Activated CD4-positive, CD25-positive, alpha-beta regulatory T cell treated with anti-CD3 and anti-CD28 coated beads, Interleukin-2, amount 50 U/mL, for 72 hours (primary cell): Measurements from ENCODE around the gene GALNT3.

Experiments
- DNase-seq: peaks from one replicate; pipeline ENCODE4 v3.0.0; 2021

The GALNT3 gene

DNA sequence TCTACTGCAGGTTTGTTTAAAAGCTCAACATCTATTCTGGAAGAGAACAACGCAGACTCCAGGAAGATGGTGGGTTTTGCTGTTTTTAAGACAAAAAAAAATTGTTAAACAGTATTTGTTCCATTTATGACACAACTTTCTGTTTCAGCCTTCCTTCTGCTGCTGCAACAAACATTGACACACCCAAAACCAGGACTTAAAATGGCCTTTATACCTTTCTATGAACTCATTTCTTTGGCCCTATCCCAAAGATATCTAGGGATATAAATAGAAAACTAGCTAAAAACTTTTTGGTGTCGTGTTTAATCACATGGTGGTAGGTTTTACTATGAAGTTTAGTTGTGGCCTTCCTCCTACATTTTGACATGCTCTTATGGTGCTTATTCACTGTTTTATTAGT, 964 bp upstream of the GALNT3 start:
- no peak for DNase-seq

DNA sequence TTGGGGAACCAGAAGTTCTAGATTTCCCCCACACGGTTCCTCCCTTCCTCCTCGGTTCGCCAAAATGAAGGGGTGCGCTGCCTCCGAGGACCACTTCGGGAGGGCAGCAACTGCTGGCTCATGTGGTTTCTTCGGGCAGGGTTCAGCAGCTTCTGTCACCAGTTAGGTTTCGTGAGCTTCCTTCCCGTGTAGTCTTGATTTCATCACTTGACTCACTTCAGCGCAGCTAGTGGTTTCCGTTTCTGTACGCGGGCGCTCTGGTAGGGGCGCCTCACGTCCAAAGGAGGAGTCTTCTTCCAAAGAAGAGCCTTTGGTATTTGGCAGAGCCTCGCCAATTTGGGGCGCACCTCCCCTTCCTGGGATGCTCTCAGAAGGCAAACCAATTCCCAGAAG, 485 bp upstream of the GALNT3 start:
- no peak for DNase-seq

DNA sequence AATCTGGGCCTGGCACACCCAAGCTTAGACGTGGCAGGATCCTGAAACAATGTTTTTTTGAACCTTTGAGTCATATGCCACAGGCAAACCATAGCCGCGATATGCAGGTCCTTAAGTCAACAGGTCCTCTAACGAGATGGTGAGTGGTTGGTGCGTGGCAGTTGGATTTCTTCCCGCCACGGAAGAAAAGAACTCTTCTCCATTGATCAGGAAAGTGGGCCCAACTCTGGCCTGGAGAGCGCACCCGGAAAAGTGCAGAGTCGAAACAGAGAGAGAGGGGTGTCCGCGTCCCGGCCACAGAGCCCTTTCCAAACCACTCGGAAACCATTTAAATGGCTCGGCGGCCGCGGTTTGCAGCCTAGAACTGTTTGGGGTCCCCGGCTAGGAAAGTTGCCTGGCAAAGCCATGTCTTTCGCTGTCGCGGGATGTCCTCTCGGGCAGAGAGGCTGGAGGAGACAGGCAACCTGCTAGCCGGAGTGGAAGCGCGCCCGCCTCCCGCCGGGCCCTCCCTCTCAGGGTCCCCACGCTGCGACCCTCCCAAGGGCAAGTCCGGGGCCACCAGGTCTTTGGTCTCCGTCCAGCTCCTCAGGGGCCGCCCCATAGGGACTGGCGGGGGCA, 777 bp downstream of the GALNT3 start:
- DNase-seq = no peak

DNA sequence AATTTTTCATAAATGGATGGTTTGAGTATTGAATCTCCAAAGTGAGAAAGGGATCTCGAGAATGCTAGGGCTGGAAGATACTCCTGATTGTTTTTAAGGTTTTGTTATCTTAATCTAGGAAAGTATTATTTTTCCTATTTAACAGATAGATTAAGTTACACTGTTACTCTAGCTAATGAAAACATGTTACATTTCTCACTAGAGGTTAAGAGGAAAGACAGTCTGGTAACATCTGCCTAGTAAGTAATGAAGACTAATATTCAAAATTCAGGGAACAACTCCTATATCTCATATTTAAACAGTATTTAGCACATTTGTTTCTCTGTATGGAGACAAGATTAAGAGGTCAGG, 2.0 kb downstream of the GALNT3 start:
- no peak for DNase-seq

DNA sequence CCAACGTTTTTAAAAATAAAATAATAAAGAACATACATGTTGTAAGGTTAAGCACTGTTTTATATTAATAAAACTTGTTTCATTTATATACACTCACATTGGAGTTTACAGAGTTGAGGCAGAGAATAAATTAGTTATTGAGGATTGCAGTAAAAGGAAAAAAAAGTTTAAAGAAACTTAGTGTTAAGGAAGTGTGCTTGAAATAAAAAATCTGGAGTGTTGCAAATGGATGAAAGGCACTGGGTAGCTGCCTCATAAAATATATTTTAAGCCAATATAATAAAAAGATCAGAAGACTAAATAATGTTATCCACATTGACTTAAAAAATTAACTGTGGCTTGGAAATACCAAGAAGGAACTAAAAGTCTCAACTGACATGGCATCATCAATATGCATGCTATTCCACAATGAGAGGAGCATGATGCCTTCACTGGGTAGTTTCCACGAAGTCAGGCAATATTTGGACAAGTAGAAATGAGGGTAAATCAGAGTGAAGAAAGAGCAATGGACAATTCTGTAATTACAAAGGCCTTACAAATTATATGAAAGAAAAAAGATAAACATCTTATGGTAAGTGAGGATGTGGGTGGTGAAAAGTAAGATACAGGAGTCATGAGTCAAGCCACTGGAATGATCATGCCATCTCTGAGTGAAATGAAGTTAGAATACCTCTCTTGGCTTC, 2.5 kb downstream of the GALNT3 start:
- DNase-seq = no peak

DNA sequence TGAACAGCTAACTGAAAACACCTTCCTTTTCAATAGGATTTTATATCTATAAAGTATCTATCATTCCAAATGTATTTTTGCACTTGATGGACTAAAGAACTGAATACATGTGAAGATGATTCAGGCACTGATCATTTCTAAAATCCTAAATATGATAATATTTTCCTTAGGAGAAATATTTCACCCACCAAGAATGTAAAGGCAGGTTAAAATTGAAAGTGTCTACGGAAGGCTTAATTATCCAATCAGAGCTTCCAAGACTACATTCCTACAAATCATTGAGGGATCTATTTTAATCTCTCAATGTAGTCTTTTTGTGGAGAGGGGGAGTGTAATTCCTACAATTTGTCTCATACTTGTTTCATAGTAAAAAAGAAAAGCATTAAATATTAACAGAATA, 3.6 kb downstream of the GALNT3 start:
- DNase-seq = no peak

DNA sequence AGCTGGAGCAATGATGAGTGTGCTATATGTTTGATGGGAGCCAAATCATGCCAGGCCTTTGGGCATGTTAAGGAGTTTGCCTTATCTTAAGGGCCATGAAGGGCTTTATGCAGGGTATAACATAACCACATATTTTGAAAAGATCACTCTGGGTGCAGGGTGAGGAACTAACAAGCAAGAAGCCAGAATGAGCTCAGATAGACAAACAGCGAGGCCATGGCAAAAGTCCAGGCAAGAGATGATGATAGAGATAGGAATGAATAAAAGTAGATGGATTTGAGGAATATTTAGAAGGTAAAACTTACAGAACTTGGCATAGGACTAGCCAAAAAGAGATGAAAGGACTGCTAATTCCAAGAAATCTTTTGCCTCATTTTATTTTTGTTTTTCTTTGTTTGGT, 6.7 kb downstream of the GALNT3 start:
- no peak for DNase-seq

DNA sequence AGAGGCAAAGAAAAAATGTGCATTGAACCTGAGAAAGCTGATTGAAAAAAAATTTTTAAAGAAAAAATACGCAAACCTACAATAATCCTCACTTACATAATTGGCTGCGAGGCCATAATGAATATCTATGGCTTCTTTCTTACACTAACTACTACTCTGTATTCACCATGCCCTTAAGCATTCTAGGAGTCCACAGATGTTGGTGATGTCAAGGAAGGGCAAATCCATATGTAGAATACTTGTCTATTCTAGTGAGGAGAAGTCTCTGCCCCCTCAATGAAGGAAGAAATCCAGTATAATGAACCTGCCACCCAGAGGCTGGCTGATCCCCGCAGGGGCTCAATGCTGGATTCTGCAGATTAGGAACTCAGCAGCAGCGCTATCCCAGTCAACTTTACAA, 14.3 kb downstream of the GALNT3 start:
- no peak for DNase-seq

DNA sequence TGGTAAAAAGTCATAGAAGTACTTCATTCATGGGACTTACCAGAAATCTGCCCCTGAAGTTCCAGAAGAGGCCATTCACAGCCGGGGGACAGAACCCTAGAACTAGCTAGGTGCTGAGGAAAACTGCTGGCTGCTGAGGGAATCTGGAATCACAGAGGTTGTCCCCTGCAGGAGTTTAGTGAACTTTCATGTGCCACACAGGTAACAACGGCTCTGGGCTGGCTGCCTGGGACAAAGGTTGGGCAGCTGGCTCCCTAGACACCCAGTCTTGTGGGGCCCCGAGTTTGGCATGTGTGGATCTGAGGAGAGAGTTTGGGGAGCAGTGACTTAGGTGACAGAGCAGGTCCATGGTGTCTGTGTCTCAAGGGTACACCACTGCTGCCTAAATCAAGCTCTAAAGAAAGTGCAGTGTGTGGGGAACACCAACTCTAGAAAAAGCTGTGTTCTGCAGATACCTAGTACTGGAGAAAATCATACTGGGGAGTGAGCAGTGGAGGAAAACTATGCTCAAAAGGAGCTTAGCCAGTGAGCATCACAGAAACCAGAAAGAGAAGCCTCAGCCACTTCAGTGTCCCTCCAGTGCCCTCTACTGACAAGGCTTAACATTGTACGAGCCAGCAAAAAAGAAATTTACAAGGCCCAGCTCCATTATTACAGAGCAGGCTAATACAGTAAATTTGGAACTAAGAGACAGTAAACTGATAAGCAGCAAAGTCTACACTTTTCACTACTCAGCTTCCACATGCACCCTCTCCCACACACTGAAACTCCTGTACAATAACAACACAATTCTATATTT, 15.2 kb downstream of the GALNT3 start:
- no peak for DNase-seq

DNA sequence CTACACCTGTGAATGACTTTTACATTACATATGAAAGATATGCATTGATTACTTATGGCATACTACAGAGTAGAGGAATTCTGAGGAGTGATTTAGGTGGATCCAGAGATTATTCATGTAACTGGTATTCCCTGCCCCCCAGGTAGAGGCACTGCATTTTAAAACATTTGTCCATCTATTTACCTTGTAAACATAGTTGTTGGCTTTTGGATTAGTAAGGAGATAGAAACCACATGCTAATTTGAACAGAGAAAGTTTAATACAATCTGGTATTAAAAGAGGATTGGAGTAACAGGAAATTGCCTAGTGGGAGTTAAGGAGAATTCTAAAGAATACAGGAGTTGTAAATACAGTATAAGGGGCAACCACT, 15.9 kb downstream of the GALNT3 start:
- no peak for DNase-seq

DNA sequence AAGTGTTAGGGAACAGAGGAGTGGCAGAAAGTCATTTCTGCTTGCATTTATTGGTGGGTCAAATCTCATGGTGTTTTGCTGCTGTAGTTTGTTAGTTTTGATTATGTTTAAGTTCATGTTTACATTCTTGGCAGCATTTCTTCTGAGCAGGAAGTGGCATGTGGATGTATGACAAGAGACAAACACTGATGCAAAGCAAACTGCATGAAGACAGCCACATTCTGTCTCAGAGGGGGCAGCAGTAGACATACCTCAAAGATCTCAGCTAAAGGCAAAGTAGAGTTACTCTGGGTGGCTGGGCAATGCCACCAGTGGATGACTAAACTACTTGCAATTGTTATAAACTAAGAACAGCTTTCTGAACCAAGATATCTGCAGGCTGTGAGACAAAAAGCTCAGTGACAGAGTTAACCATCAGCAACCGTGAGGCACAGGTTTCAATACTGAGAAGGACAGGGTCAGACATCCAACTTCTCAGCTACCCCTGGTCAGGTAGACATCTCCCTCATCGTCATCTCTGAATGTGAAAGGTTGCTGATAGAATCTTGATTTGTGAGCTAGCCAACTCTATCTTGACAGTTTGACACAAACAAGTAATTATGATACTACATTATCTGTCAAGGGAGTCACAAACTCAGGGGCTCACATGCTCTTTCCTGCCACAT, 16.4 kb downstream of the GALNT3 start:
- no peak for DNase-seq

DNA sequence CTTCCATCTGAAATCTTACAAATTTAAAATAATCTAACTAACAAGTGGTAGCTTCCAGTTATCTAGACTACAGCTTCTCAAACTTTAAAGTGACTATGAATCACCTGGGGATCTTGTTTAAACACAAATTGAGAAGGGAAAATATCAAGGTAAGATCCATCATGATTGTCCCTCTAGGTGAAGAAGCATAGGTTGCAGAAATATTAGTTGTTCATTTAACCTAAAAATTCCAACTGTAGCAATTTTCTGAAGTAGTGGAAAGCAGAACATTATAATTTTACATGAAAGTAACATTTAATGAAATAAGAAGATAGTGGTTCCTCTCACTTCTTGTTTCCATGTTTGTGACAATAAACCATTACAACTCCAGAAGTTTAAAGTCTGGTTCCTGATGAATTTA, 17.3 kb downstream of the GALNT3 start:
- DNase-seq = no peak

DNA sequence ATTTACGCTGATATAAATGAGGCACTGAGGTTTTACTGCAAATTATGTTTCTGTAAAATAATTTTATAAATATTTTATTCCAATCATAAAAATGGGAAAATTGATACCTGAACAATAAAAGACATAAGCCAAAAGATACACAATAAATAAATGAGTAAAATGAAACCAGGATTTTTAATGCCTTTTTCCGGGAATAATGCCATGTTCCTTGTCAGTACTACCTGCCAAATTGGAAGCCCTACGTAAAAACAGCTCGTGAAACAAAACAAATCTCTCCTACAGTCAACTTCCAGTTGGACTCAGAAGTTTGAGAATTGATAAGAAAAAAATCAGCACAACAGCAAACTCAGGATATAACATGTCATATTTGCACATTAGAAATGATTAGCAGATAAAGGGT, 18.0 kb downstream of the GALNT3 start:
- no peak for DNase-seq

DNA sequence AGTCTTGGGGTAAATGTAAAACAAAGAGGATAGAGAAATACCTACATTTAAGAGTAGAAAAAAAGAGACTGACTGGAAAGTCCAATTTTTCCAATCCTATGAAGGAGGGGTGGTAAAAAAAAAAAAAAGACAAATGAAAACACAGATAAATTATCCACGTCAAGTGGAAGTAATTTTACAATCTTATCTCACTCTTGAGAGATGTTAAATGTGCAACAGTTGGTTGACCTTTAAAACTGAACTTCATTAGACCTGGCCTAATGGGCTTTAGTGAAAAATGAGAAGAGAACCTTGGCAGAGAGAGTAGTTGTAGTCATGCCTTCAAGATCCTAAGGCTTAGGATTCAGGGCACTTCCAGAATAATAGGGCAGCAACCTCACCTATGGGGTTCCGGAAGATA, 20.4 kb downstream of the GALNT3 start:
- DNase-seq = no peak

DNA sequence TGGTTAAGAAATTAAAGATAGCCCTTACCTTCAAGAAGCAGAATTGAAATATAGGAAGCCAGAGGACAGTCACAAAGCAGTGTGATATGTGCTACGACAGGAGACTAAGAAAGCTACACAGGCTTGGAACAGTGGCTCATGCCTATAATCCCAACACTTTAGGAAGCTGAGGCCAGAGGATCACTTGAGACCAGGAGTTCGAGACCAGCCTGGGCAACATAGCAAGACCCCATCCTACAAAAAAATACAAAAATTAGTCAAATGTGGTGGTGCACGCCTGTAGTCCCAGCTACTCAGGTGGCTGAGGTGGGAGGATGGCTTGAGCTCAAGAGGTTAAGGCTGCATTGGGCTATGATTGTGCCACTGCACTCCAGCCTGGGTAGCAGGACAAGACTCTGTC, 21.9 kb downstream of the GALNT3 start:
- no peak for DNase-seq

DNA sequence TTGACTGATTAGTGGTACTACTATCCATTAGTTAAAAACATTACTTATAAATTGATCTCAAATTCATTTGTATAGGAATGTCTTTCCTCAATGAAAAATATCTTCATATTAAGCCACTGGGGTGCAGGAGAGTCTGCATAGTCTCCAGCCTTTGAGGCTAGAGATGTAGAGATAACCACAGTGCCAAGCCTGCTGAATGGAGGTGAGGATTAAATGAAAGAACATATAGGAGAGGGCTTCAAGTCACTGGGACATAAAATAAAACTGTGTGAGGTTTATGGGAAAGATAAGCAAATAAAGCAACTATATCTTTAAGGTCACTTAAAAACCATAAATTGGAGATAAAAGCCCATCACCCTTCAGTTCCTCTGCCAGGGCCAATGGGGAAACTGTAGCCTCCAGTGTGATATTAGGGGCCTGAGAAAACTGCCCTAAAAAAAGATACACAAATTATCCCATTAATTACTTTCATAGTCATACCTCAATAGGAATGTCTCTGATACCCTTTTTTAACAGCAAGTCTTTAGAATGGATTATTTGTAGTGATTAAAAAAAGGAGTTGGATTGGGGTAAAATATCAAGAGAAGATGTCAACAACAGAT, 27.6 kb downstream of the GALNT3 start:
- DNase-seq = no peak

DNA sequence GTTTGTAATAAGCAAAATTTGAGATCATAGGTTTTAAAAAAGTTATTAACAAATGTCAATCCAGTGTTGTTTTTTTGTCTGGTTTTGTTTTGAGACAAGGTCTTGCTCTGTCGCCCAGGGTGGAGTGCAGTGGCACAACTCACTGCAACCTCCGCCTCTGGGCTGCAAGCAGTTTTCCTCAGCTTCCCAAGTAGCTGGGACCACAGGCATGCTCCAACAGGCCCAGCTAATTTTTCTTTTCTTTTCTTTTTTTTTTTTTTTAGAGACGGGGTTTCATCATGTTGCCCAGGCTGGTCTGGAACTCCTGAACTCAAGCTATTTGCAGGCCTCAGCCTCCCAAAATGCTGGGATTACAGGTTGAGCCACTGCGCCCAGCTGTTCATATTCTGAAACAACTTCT, 31.3 kb downstream of the GALNT3 start:
- DNase-seq = no peak

DNA sequence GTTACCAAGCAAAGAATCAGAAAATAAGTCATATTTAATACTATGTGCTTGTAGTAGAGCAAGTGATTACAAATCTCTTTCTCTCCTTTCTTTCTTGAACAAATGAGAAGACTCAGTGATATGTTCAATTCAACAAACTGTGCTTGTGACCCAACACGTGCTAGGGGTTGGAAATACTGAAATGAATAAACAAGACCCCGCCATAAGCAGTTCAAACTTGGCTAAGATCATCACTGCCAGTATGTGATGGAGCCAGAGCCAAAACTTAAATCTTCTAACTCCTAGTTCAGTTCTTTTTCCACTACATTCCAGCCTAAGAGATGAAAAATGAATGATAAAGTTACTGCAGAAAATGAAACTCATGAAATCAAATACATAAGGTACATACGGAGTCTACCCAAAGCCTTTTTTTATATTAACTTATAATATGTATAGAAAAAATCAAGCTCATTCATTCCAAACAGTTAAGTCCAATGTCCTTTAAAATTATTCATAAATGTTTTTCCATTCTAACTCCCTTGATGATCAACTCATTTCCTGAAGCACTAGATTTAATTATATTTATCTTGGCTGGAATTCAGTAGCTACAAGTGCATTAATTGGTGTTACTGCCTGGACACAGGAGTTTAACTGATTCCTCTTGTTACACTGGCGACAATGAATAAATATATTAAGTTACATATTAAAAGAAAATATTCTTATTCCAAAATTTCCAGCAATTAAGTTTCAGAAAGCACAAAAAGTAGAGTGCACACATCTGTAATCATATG, 36.0 kb downstream of the GALNT3 start:
- DNase-seq = no peak

DNA sequence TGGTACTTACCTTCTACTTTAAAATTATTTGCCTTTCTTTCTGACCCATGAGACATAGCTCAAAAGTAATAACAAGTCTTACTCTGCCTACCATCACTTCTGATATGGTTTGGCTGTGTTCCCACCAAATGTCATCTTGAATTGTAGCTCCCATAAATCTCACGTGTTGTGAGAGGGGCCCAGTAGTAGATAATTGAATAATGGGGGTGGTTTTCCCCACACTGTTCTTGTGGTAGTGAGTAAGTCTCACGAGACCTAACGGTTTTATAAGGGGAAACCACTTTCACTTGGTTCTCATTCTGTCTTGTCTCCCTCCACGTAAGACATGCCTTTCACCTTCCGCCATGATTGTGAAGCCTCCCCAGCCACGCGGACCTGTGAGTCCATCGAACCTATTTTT, 47.5 kb downstream of the GALNT3 start:
- no peak for DNase-seq

DNA sequence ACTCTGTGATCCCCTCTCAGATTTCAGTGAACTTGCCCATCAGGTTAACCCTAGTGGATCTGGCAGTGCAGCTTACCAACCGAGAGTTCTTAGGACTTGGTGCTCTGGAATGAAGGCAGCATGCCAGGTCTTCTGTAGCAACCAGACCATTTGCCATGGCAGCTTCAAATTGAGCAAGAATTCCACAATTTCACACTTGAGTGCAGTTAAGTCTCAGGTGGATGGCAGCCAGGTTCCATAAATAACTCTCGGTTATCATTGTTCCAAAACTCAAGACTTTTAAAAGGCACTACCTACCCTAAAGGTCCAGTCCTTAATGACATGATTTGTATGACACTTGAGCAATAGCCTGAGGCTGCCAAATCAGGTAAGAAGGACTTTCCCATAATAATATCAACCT, 48.1 kb downstream of the GALNT3 start:
- no peak for DNase-seq

DNA sequence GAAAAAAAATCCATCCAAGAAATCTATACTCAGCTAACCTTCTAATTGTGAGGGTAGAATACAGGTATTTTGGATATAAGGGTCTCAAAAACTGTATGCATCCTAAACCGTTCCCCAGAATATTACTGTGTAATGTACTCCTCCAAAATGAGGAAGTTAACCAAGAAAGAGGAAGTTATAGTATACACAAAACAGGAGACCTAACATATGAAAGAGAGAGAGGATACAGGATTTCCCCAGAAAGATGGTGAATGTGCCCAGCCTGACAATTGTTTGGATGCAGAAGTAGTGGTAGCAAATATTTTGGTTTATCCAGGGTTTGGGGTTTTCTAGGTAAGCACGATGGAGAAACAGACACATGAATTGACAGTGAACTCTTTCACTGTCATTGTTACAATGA, 50.6 kb downstream of the GALNT3 start:
- no peak for DNase-seq

DNA sequence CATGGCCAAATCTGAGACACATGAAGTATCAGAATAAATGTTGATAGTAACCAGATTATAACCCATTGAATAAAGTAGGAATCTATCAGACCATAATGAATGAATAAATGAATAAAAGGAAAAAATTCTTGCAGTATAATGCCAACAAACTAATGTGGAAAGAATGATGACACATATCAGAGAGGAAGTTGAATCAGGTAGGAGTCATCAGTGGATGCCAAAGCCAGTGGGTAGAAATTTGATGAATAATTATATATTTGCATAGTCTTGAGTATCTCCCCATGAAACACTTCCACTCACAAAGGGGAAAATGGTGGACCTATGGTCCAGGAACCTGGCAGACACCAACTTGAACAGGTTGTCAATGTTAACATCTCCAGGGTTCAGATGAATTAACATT, 68.6 kb downstream of the GALNT3 start:
- DNase-seq = no peak

DNA sequence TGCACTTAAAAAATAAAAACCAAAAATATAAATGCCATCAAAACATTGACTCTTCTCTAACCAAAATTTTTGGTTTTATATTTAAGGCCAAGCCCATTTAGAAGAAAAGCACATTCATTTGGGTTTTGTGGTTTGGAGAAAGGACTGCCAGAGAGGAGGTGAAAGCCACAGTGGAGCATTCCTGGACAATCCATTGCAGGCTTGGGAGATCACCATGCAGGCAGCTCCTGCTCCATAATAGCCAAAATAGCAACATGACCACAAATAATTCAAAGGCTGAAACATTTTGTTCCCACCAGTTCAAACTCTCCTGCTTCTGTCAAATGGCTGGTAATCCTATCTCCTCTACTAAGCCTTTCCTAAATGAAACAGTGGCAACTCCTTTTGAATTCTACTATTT, 73.5 kb downstream of the GALNT3 start:
- no peak for DNase-seq
